ENCODE measurements around the gene SLC9A7.

The SLC9A7 gene

DNA sequence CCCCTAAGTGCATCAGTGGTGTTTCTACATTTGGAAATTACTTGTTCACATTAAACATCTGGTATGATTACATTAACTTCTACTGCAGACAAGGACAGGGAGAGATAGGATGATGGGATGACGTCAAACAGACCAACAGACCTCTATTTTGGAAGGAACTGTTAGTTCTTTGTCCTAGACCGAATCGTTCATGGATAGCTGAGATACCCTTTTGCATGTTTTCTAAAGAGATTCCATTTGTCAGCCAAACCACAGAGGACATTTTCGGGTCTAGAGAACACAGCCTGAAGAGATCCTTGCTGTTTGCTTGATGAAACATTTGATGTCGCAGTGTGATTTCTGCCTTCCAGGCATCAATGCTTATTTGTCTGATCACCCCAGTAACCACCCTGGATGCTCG lies 157.6 kb downstream of the SLC9A7 start:
- no peak for DNase-seq (ENCODE audit: low read depth)
- H3K4me3 ChIP-seq (ENCODE audit: low read depth, low read length), result no peak overlapping the region
- TF ChIP-seq MYC (IDR thresholded peaks at IDR 0.05; ENCODE audit: low read depth, low read length), result no peak
- TF ChIP-seq, protein P1, sequence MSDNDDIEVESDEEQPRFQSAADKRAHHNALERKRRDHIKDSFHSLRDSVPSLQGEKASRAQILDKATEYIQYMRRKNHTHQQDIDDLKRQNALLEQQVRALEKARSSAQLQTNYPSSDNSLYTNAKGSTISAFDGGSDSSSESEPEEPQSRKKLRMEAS (IDR thresholded peaks at IDR 0.05; ENCODE audit: low read depth, low read length), result no peak
- TF ChIP-seq POLR2A (IDR thresholded peaks at IDR 0.05; ENCODE audit: extremely low read depth, insufficient read length), result no peak
- TF ChIP-seq, protein P2, sequence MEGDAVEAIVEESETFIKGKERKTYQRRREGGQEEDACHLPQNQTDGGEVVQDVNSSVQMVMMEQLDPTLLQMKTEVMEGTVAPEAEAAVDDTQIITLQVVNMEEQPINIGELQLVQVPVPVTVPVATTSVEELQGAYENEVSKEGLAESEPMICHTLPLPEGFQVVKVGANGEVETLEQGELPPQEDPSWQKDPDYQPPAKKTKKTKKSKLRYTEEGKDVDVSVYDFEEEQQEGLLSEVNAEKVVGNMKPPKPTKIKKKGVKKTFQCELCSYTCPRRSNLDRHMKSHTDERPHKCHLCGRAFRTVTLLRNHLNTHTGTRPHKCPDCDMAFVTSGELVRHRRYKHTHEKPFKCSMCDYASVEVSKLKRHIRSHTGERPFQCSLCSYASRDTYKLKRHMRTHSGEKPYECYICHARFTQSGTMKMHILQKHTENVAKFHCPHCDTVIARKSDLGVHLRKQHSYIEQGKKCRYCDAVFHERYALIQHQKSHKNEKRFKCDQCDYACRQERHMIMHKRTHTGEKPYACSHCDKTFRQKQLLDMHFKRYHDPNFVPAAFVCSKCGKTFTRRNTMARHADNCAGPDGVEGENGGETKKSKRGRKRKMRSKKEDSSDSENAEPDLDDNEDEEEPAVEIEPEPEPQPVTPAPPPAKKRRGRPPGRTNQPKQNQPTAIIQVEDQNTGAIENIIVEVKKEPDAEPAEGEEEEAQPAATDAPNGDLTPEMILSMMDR (IDR thresholded peaks at IDR 0.05; ENCODE audit: low read depth, low read length), result no peak

DNA sequence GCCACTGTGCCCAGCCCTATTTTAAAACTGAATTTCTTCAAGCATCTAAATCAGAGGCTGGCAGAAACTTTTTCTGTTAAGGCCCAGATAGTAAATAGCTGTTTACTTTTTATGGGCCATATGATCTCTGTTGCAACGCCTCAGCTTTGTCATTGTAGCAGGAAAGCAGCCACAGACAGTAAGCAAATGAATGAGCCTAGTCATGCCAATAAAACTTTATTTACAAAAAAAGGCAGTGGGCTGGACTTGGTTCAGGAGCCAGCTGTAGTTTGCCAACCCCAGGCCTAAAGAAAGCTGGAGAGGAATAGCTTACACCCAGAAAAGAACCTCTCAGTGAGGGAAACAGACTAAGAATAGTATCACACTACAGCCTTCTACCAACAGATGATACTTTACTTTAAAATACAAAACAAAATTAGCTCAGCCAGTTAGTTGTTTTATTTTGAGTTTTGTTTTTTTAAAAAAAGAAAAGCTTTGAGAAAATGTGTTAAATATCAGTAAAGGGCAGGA lies 159.8 kb downstream of the SLC9A7 start:
- TF ChIP-seq, protein P1 (IDR thresholded peaks at IDR 0.05; ENCODE audit: low read depth, low read length), result no peak
- TF ChIP-seq, protein P2 (IDR thresholded peaks at IDR 0.05; ENCODE audit: low read depth, low read length), result no peak
- no peak for DNase-seq (ENCODE audit: low read depth)
- H3K4me3 ChIP-seq (ENCODE audit: low read depth, low read length), result no peak overlapping the region

DNA sequence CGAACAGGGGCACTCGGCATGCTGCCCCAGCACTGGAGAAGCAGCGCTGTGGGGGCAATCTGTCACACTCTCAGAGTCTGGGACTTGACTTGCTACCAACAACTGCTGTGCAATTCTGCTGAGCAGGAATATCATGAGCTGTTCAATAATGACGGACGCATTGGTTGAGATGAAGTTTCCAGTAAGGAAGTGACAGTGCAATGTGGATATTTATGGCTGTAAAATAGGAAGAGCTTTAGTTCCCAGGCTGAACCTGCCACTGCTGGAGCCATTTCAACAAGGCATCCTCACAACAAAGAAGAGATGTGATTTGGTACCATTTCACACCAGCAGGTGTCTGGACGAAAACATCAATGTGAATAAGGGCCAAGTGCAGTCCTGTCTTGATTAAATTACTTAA lies 161.1 kb downstream of the SLC9A7 start:
- no peak overlapping the region for H3K4me3 ChIP-seq (ENCODE audit: low read depth, low read length)
- no peak for DNase-seq (ENCODE audit: low read depth)
- TF ChIP-seq MYC (IDR thresholded peaks at IDR 0.05; ENCODE audit: low read depth, low read length) (no peak), POLR2A (IDR thresholded peaks at IDR 0.05; ENCODE audit: extremely low read depth, insufficient read length) (no peak)
- TF ChIP-seq, protein P1 (IDR thresholded peaks at IDR 0.05; ENCODE audit: low read depth, low read length), result no peak
- TF ChIP-seq, protein P2 (IDR thresholded peaks at IDR 0.05; ENCODE audit: low read depth, low read length), result no peak

DNA sequence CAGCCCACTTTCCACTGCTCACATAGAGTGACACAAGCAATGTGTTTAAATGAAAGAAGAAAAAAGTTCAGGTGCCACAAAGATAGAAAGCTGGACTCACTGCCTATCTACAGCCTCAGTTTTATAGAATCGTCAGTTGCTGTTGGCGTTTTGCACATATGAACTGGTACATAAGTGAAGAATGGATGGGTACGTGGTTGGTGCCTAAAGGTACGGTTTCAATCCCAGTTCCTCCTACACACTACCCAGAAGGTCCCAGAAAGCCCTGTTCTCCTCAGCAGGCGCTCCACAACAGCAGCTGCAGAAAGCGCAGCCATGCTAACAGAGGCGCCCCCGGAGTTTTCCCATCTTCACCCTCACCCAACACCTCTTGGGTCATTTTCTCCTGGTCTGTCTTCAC lies 161.7 kb downstream of the SLC9A7 start:
- TF ChIP-seq MYC (IDR thresholded peaks at IDR 0.05; ENCODE audit: low read depth, low read length) (no peak), POLR2A (IDR thresholded peaks at IDR 0.05; ENCODE audit: extremely low read depth, insufficient read length) (no peak)
- TF ChIP-seq, protein P2 (IDR thresholded peaks at IDR 0.05; ENCODE audit: low read depth, low read length), result no peak
- TF ChIP-seq, protein P1 (IDR thresholded peaks at IDR 0.05; ENCODE audit: low read depth, low read length), result no peak
- H3K4me3 ChIP-seq (ENCODE audit: low read depth, low read length), result no peak overlapping the region
- no peak for DNase-seq (ENCODE audit: low read depth)

DNA sequence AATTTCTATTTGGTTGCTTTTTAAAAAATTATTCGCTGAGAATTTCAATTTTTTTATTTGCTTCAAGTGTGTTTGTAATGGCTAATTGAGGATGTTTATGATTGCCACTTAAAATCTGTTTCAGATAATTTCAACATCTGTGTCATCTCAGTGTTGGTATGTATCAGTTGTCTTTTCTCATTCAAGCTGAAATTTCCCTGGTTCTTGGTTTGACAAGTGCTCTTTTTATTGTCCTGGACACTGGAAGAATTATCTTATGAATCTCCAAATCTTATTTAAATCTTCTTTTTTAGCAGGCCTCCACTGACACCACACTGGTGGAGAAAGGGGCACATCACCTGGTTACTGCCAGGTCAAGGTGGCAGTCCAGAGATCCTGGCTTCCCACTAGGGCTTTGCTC lies 163.8 kb downstream of the SLC9A7 start:
- H3K4me3 ChIP-seq (ENCODE audit: low read depth, low read length), result no peak overlapping the region
- TF ChIP-seq, protein P1 (IDR thresholded peaks at IDR 0.05; ENCODE audit: low read depth, low read length), result no peak
- TF ChIP-seq POLR2A (IDR thresholded peaks at IDR 0.05; ENCODE audit: extremely low read depth, insufficient read length), result no peak
- TF ChIP-seq MYC (IDR thresholded peaks at IDR 0.05; ENCODE audit: low read depth, low read length), result no peak
- TF ChIP-seq, protein P2 (IDR thresholded peaks at IDR 0.05; ENCODE audit: low read depth, low read length), result no peak
- no peak for DNase-seq (ENCODE audit: low read depth)

All from NB4 (cell line).